GM12878 (cell line): ENCODE measurements around the gene LRIT2. TPM values are rescaled to one million over a fixed set of nuclear protein-coding genes. Genes with fewer than 3 reads are reported as not detected.

Experiments used
- ATAC-seq: fragments of 200-7000 bp; cut with Tn5 transposase; 3 replicates; pipeline ENCODE4 v1.9.1; 2020; ENCODE audit warnings: mild to moderate bottlenecking, moderate library complexity
- BruUV-seq: library from RNA; stranded (reverse); fragments of 400-500 nt; replicated peaks from 2 replicates; lab custom pipeline; 2021; lab: Mats Ljungman, UMichigan
- CTCF ChIA-PET: fragments of 300-600 bp; sonication (Branson Sonifier 250); formaldehyde crosslinking; extraction: SDS; loops from one replicate; lab custom pipeline; 2021; ENCODE audit warnings: inconsistent platforms; lab: Yijun Ruan, JAX
- POLR2A ChIA-PET: fragments of 350-600 bp; formaldehyde crosslinking; extraction: SDS; loops from one replicate; lab custom pipeline; 2021; ENCODE audit warnings: inconsistent platforms; lab: Charles Lee
- RAD21 ChIA-PET: fragments of 300-600 bp; sonication (Branson Sonifier 250); formaldehyde crosslinking; loops from one replicate; lab custom pipeline; 2023; ENCODE audit warnings: antibody characterized with exemption; ENCODE audit not compliant: unreplicated experiment; lab: Charles Lee
- SMC1A ChIA-PET: fragments of 300-600 bp; sonication (Branson Sonifier 250); formaldehyde crosslinking; loops from one replicate; lab custom pipeline; 2023; ENCODE audit not compliant: unreplicated experiment, uncharacterized antibody; lab: Charles Lee
- DNase-seq: peaks from one replicate; pipeline ENCODE4 v3.0.0-alpha.2; 2011; ENCODE audit warnings: low read depth, low spot score
- FAIRE-seq: peaks from 3 replicates; lab custom pipeline; 2011; peaks lifted over from hg19 to GRCh38; lab: Jason Lieb, UNC
- H2AFZ ChIP-seq: 2 replicates; pipeline ENCODE4 v1.6.0; 2011; ENCODE audit warnings: low read depth, low read length, control low read depth; ENCODE audit not compliant: control insufficient read depth
- H3K27ac ChIP-seq: 2 replicates; pipeline ENCODE4 v1.5.1; 2011; ENCODE audit warnings: control low read depth; ENCODE audit not compliant: control insufficient read depth, insufficient read depth
- H3K27me3 ChIP-seq, 2 experiments: replicated peaks in 1 of 2; 2 replicates each; pipeline versions ENCODE4 v1.6.0 to v1.6.1; 2011; ENCODE audit warnings: low read length in 1 of 2; ENCODE audit not compliant: control insufficient read depth in 2 of 2, insufficient read depth in 2 of 2
- H3K36me3 ChIP-seq, 2 experiments: 2 replicates each; pipeline ENCODE4 v1.5.1; 2011; ENCODE audit warnings: low read length in 1 of 2; ENCODE audit not compliant: control insufficient read depth in 2 of 2, insufficient read depth in 2 of 2
- H3K4me1 ChIP-seq: 2 replicates; pipeline ENCODE4 v1.6.1; 2011; ENCODE audit warnings: mild to moderate bottlenecking, low read length, moderate library complexity, mixed read lengths; ENCODE audit not compliant: control insufficient read depth, insufficient read depth
- H3K4me2 ChIP-seq: 2 replicates; pipeline ENCODE4 v1.6.0; 2011; ENCODE audit warnings: control low read depth; ENCODE audit not compliant: control insufficient read depth, insufficient read depth
- H3K4me3 ChIP-seq: fragments of 200-600 bp; sonication (generic); 2 replicates; pipeline ENCODE4 v1.5.1; 2016
- H3K79me2 ChIP-seq: 2 replicates; pipeline ENCODE4 v1.6.0; 2011; ENCODE audit warnings: low read length; ENCODE audit not compliant: control insufficient read depth, insufficient read depth
- H3K9ac ChIP-seq: 2 replicates; pipeline ENCODE4 v1.8.0; 2011; ENCODE audit warnings: low read length, control low read depth, mixed read lengths; ENCODE audit not compliant: control insufficient read depth, insufficient read depth
- H3K9me3 ChIP-seq: replicated peaks from 3 replicates; pipeline ENCODE4 v1.5.1; 2011; ENCODE audit warnings: mild to moderate bottlenecking, low read length; ENCODE audit not compliant: control insufficient read depth, insufficient read depth
- H4K20me1 ChIP-seq: 2 replicates; pipeline ENCODE4 v1.6.0; 2011; ENCODE audit not compliant: control insufficient read depth, insufficient read depth
- ATF7 ChIP-seq: fragments of 450-650 bp; IDR thresholded peaks from 2 replicates; pipeline ENCODE4 v1.6.1; 2016; ENCODE audit warnings: low read depth, mild to moderate bottlenecking
- MEF2A ChIP-seq: IDR thresholded peaks from 2 replicates; pipeline ENCODE4 v1.6.1; 2011; ENCODE audit warnings: low read depth, mild to moderate bottlenecking, low read length, moderate library complexity; ENCODE audit not compliant: insufficient read depth
- NFIC ChIP-seq: IDR thresholded peaks from 2 replicates; pipeline ENCODE4 v1.6.1; 2012; ENCODE audit warnings: low read depth, mild to moderate bottlenecking, inconsistent platforms, low read length, moderate library complexity
- NFYB ChIP-seq: IDR thresholded peaks from 2 replicates; pipeline ENCODE4 v1.6.1; 2011; ENCODE audit warnings: low read depth, mild to moderate bottlenecking, low read length, improper control_type of control experiment, moderate library complexity; ENCODE audit not compliant: insufficient read depth
- NR2F1 ChIP-seq: fragments of 450-650 bp; conservative IDR thresholded peaks from 2 replicates; pipeline ENCODE4 v1.6.1; 2017; ENCODE audit warnings: mild to moderate bottlenecking
- PAX5 ChIP-seq: IDR thresholded peaks from 2 replicates; pipeline ENCODE4 v1.6.1; 2011; ENCODE audit warnings: low read depth, low read length, borderline replicate concordance
- POLR2AphosphoS5 ChIP-seq: IDR thresholded peaks from 2 replicates; pipeline ENCODE4 v1.6.1; 2011; ENCODE audit warnings: mild to moderate bottlenecking, low read length, inconsistent platforms
- RAD21 ChIP-seq: IDR thresholded peaks from 2 replicates; pipeline ENCODE4 v1.6.1; 2011; ENCODE audit warnings: mild to moderate bottlenecking, low read depth, low read length, moderate library complexity; ENCODE audit not compliant: insufficient read depth
- RUNX3 ChIP-seq: IDR thresholded peaks from 2 replicates; pipeline ENCODE4 v1.6.1; 2012; ENCODE audit warnings: low read length, inconsistent platforms
- SIN3A ChIP-seq: IDR thresholded peaks from 2 replicates; pipeline ENCODE4 v1.6.1; 2012; ENCODE audit warnings: low read depth, low read length, improper control_type of control experiment
- TCF12 ChIP-seq: IDR thresholded peaks from 2 replicates; pipeline ENCODE4 v1.6.1; 2011; ENCODE audit warnings: low read depth, mild to moderate bottlenecking, low read length
- TCF7 ChIP-seq: IDR thresholded peaks from 2 replicates; pipeline ENCODE4 v1.6.1; 2014; ENCODE audit warnings: antibody characterized with exemption, borderline replicate concordance
- YY1 ChIP-seq: IDR thresholded peaks from 2 replicates; pipeline ENCODE4 v1.6.1; 2011; ENCODE audit warnings: low read depth, mild to moderate bottlenecking, low read length
- ZBTB4 ChIP-seq: fragments of 450-650 bp; formaldehyde crosslinking; IDR thresholded peaks from 2 replicates; pipeline ENCODE4 v1.4.0; 2022; ENCODE audit warnings: mild to moderate bottlenecking, moderate library complexity
- ZNF274 ChIP-seq: IDR thresholded peaks from one replicate; pipeline ENCODE4 v1.8.0; 2011; ENCODE audit not compliant: insufficient read length, insufficient read depth
- WGBS: methylation state at CpG from one replicate; pipeline ENCODE4 v1.1.6; 2016; ENCODE audit warnings: low lambda C conversion rate; ENCODE audit not compliant: insufficient replicate concordance, insufficient coverage; ENCODE audit errors: missing lambda C conversion rate; 5-methylcytosine and 5-hydroxymethylcytosine counted together
- in situ Hi-C: fragments of 300-500 bp; cut with MboI; formaldehyde crosslinking; loops from 9 replicates; pipeline ENCODE4 v1.14.3; 2018; ENCODE audit warnings: mixed read lengths
- intact Hi-C: fragments of 100-400 bp; cut with micrococcal nuclease; formaldehyde crosslinking; loops from one replicate; pipeline ENCODE4 v1.14.2; 2022; ENCODE audit not compliant: unreplicated experiment
- polyA plus RNA-seq, 11 experiments: library from polyadenylated mRNA; depleted of rRNA in 4 of 11; unstranded in 6 of 11; stranded (reverse) in 5 of 11; fragments of >200 nt; fragmentation: Nextera tagmentation in 4 of 11; fragmentation: Illumina TruSeq in 1 of 11; extraction: Ambion mirVana in 4 of 11; extraction: Trizol in 1 of 11; gene quantifications; 1 replicate in 1 of 11; 2 replicates in 10 of 11; pipeline versions ENCODE4 v1.2.1 to v1.2.3, GENCODE V29; 2011 to 2016; ENCODE audit warnings: inconsistent platforms in 2 of 11, missing spikeins in 2 of 11, low read depth in 1 of 11
- total RNA-seq, 4 experiments: library from RNA; depleted of rRNA in 3 of 4; stranded (reverse); fragments of >200 nt in 3 of 4; fragmentation: Illumina TruSeq in 1 of 4; extraction: Trizol in 1 of 4; gene quantifications; 2 replicates each; pipeline versions ENCODE4 v1.2.1 to v1.2.3, GENCODE V29; 2013 to 2021
- TF ChIP-seq, protein P1 (sequence below): fragments of 450-650 bp; IDR thresholded peaks from 2 replicates; pipeline ENCODE4 v1.6.1; 2017; ENCODE audit warnings: low read depth, mild to moderate bottlenecking, moderate library complexity

Gene LRIT2
- total and polyA plus RNA-seq, 10 of the 15 experiments (the other 5 are each of a cell fraction or from before 2014, with no cell fraction given) = not detected

DNA sequence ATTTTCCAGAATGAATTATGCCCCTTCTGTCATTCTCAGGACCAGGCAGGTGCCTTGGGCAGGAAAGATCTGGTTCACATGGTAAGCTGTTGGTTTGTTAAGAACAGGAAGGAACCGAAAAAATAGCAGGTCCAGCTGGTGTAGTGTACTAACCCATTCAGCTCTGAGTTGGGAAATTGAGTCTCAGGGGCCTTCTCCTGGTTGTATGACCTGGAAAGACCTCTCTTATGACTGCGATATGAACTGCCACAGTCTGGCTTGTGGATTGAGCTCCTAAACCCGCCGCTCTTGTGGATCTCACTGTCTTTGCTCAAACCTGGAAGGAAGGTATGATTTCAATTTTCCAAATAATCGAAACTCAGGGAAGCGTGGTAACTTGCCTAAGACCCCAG is 11.5 kb upstream of the LRIT2 start:
- Histone ChIP-seq H3K9me3 (no peaks in the 10 kb centered on the region), H3K36me3 (no peaks in the 10 kb centered on the region), H3K4me2 (no peak overlapping the region)
- RAD21 ChIA-PET = no interaction called here
- BruUV-seq = no TSS peak
- TF ChIP-seq YY1 = no peak
- TF ChIP-seq SIN3A = no peak
- no peak for TF ChIP-seq RAD21
- no peak for TF ChIP-seq POLR2AphosphoS5
- no peak for TF ChIP-seq ZBTB4 (CRISPR knock-in tag)
- TF ChIP-seq NFIC = no peak
- TF ChIP-seq TCF7 = no peak
- TF ChIP-seq RUNX3 = no peak
- no peak for TF ChIP-seq NFYB
- TF ChIP-seq, protein P1, sequence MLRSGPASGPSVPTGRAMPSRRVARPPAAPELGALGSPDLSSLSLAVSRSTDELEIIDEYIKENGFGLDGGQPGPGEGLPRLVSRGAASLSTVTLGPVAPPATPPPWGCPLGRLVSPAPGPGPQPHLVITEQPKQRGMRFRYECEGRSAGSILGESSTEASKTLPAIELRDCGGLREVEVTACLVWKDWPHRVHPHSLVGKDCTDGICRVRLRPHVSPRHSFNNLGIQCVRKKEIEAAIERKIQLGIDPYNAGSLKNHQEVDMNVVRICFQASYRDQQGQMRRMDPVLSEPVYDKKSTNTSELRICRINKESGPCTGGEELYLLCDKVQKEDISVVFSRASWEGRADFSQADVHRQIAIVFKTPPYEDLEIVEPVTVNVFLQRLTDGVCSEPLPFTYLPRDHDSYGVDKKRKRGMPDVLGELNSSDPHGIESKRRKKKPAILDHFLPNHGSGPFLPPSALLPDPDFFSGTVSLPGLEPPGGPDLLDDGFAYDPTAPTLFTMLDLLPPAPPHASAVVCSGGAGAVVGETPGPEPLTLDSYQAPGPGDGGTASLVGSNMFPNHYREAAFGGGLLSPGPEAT = no peak
- TF ChIP-seq MEF2A = no peak
- no peak for TF ChIP-seq ATF7
- no peak for TF ChIP-seq TCF12
- TF ChIP-seq PAX5 = no peak
- TF ChIP-seq ZNF274 = no peak
- no peak for TF ChIP-seq NR2F1
- TF ChIP-seq, all 136 proteins: peak for 0
- no peaks in the 10 kb centered on the region for H4K20me1 ChIP-seq
- POLR2A ChIA-PET = no interaction called here
- SMC1A ChIA-PET = interaction anchor here (0.7 to 1.2 kb wide), 2 partner anchors 14 to 276 kb away, joined by 3 read pairs; no protein-coding TSS in a partner anchor
- H3K4me1 ChIP-seq = no peaks in the 10 kb centered on the region
- FAIRE-seq = no peak
- H2AFZ ChIP-seq = no peak overlapping the region
- H3K4me3 ChIP-seq = no peak overlapping the region
- no peaks in the 10 kb centered on the region for H3K79me2 ChIP-seq
- WGBS = 57% methylated on average over 6 of the region's 6 CpGs
- no peak overlapping the region for H3K27ac ChIP-seq
- in situ Hi-C loops (no loop called here), intact Hi-C loops (no loop called here)
- CTCF ChIA-PET = no interaction called here
- ATAC-seq = no peak
- no peak overlapping the region for H3K9ac ChIP-seq
- H3K27me3 ChIP-seq = peaks cover 0 to 4% of the 10 kb centered on the region in 2 experiments; a peak in 2 of 4 replicates
- no peak for DNase-seq
